ENCODE data around the gene SH3RF3.

Gene SH3RF3

DNA sequence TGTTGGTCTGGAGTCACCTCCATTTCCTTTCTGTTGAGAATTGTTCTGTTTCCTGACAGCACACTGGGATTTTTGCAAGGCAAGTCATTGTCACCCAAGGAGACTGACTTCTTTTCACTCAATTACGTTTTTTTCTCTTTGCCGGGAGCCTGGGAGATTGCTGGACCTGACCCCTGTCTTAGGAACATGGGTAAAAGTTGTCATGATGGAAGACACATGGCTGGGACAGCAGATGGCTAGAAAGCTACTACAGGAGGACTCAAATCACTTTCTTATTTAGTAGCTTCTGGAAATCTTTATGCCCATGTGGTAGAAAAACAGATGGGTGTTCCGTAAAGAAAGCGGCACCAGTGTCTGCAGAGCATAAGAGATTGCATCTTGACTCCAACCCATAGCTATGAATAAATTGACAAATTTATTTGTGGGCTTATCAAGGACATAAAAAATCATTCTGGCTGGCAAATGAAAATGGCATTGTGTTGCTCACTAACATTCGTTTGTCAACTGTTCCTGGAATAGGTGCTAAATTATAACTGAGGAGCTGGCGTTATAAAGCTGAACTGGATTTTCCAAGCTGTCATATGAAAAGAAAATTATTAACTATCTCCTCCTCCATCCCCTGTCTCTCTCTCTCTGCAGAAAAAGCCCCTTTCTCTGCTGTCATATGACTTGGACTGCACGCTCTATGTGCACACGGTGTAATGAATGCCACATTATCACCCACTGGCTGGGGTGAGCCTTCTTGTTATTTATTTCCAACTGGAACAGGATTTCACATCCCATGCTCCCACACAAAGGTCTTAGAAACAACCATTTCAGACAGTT is 159.8 kb downstream of the SH3RF3 start:
- DNase-seq (no peak), ATAC-seq (no peak)

DNA sequence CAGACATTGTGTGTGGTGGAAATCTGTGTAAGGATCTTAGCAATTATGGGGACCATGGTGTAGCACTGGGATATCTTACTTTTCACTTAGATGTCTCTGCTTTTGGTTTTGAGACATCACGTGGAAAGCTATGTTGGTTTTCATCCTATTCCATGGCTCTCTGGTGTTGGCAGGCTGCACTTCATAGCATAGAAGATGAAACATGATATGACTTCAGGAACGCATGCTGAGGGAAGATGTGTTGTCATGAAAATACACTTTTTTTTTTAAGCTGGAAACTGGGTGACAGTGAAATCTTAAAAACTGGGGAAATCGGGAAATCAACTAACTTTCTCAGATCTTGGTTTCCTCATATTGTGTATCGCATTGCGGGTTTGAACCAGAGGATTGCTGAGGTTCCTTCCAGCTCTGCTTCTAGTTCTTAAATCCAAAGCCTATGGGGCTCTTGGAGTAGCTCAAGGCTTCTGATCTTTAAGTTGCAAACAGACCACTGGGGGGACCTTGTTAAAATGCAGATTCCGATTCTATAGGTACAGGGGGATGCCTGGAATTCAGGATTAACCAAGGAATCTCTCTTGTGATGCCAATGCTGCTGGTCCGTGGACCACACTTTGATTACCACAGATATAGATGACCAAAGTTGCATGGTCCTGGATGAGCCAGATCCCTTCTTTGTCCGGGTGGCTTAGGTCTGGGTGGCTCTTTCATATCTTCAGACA is 160.7 kb downstream of the SH3RF3 start:
- no peak for ATAC-seq
- DNase-seq: no peak

DNA sequence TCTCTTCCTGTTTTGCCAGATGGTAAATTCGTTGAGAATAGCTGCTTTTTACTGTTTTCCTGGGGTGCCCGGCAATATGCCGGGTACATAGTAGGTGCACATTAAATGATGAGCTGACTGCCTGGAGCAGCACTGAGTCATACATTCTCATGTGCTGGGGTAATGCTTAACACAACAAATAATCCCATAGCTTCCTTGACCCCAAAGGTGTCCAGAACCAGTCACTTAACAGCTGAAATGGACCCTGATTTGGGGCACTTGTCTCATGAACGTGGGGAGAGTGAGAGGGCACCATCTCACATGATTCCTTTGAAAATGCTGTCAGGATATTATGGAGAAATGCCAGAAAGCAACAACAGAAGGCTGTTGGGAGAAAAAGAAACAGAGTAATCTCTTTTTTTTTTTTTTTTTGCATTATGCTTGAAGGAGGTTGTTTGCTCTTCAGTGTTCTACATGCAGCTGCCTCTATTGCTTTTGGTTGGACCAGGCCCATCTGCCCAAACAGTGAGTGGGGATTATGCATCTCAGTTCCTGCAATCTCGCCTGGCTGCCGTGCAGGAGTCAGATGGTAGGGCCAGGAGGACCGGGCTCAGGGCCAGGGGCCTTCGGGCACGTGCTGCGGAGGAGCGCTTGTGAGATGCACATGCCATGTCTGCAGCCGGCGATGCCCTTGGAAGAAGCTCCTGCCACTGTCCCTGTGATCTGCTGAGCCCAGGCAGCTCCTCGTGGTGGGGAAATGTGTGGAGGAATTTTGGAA is 162.1 kb downstream of the SH3RF3 start:
- ATAC-seq (no peak), DNase-seq (no peak)

DNA sequence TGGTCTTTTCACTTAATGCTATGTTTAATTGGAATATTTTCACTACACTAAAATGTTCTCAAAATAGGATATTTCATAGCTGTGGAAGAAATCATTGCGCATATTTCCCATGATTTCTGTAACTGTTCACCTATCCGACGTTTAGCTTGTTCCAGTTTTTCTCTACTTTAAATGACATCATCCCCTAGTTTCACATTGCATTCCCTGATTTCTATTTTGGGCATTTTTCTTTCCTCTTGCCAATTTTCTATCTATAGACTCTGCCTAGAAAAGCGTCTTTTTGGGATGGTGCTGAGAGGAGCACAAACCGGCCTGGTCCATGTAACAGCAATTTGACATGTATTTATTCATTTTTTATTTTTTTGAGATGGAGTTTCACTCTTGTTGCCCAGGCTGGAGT is 163.4 kb downstream of the SH3RF3 start:
- ATAC-seq (no peak), DNase-seq (no peak)

DNA sequence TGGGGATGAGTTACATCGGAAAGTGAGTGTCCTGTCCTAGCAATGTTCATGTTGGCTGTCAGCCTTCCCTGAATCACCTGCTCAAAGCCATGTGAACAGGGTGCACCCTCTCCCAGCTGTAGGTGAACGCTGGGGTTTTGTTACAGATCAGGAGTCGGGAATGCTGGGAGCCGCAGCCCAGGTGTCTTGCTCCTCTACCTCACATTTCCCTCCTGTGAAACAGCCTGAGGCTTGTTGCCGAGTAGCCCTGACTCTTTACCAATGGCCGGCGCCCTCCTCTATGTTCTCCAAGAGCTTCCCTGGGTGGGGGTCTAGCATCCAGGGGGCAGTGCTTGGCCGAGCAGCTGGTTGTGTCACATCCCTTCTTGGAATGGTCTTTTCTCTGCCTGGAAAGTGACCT is 164.7 kb downstream of the SH3RF3 start:
- ATAC-seq: no peak
- DNase-seq: no peak

DNA sequence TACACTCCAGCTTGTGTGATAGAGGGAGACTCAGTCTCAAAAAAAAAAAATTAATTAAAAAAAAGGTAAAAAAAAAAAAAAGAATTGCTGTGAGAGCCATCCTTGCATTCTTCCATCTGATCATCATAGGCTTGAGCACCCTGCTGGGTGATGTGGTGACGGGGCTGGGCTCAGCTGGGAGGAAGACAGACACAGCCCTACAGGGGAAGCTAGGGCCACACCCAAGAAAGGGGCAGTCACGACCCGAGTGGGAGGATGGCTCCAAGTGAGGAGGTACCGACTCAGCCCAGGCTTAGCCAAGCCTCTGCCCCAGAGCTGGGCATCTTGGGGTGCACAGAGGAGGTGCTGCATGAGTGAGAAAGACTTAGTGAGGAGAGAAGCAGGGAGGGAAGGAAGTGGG is 165.5 kb downstream of the SH3RF3 start:
- ATAC-seq: no peak
- DNase-seq: no peak

DNA sequence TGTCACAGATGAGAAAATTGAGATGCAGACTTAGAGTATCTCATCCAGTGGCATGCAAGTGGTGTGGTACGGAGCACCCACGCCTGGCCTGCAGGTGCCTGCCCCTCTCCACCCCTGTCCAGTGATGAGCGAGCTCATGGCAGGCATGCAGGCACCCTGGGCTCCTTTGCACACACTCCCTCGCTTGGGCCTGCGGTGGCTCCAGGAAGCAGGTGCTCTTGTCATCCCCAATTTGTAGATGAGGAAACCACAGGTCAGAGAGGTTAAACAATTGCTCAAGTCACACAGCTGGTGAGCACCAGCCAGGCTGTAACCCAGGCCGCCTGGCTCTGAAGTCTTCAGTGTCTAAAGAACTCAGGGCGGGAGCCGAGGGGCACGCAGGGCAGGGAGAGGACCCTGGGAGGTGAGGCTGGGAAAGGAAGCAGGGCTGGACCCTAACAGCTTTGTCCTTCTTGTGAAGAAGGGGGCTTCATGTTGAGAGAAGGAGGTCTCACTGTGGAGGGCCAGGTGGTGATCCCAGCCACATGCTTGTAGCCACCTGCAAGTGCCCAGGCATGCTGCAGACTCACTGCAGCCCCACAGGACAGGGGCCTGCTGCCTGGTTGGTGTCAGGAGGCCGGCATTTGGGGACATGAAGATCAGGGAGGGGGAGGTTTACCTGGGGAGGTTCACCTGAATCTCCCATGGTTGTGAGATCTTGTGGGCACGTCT is 166.2 kb downstream of the SH3RF3 start:
- no peak for ATAC-seq
- DNase-seq: no peak

DNA sequence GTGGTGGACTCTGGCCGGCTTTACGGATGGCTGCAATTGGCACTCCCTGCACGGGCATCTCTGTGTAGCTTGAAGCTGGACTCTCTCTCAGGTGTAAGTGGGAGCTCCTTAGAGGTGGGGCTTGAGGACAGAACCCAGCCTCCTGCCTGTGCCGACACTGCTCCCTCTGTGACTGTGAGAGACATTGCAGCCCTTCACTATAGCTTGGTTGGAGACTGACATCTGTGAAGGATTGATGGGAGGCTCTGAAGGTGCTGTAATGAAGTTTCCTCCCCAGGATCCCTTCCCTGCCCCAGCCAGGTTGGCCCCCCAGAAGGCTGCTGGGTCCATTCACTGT is 166.7 kb downstream of the SH3RF3 start:
- no peak for DNase-seq
- ATAC-seq: no peak

DNA sequence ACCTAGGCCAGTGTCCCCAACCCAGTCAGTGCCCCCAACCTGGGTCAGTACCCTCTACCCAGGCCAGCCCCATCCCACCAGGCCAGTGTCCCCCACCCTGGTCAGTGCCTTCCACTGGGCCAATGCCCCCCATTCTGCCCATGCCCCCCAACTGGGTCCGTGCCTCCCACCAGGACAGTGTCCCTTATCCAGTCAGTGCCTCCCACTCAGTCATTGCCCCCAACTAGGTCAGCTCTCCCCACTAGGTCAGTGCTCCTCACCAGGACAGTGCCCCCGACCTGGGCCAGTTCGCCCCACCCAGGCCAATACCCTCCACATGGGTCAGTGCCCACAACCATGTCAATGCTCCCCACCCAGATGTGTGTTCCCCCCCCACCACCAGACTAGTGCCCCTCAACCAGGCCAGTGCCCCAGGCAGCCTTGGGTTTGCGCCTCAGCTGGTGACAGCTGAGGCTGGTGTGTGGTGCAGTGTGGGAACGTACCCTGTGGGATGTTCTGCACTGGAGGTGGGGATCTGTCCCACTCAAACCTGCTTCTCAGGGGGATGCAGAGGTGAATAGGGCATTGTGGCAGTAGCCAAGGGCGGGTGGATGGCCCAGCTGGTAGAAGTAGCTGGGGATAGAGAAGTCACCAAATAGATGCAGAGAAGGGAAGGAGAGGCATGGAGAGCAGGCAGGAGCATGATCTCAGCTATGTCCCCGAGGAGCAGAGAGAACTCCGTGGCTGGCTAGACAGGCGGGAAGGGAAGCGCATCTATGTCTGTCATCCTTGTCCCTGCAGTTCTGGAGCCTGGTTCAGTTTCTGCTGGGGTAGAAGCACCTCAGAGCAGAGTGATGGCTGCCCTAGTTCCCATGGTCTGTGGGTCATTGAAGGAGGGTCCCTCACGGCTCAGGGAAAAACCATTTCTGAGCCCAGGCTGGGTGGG is 168.8 kb downstream of the SH3RF3 start:
- ATAC-seq (no peak), DNase-seq (no peak)

DNA sequence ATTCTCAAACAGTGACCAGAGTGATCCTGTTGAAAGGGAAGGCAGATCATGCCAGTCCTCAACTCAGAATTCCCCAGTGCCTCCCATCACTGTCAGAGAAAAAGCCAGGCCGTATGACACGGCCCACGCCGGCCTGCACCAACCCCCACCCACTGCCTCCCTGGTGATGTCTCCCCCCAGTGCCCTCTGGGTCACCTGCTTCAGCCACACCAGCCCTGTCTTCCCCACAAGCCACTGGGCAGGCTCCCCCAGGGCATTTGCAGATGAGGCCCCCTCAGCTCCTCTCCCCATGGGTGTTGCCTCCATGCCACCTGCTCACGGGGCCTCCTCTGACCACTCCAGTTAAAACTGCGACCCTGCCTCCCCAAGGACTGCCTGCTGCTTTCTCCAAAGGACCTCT is 169.8 kb downstream of the SH3RF3 start:
- DNase-seq (no peak), ATAC-seq (no peak)

DNA sequence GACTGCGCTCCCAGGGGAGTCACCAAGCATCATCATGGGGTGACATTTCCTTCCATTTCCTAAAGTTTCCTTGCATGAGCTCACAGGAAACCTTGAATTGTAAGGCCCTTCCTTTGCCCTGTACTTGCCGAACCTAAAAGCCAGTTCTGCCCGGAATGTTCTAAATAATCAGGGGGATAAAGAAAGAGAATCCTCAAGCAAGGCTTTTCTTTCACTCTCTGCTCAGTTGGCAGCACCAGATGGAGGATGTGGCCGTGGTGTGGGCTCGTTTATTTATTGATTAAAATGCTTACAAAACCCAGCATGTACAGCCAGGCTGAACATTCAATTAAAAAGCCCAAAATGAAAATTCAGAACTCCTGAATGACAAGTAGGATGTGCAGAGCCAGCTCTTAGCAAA is 170.5 kb downstream of the SH3RF3 start:
- ATAC-seq (no peak), DNase-seq (no peak)

DNA sequence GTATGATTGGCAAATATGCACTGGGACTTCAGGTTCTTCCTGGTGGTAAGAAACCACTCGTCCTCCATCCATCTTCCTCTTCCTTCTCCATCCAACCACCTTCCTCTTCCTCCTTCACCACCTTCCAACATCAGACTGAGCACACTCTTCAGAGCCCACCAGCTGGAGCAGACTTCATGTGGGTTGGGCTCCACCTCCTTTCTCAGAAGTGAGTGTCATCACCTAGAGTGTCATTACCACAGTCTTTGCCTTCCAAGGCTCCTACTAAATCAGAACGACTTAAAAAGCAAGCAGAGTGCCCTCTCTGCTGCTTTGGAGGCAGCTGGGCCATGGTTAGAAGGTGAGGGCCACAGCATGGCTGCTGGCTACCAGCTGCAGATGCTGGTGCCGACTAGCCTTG is 171.6 kb downstream of the SH3RF3 start:
- ATAC-seq (peak; percentile 38), DNase-seq (no peak)

DNA sequence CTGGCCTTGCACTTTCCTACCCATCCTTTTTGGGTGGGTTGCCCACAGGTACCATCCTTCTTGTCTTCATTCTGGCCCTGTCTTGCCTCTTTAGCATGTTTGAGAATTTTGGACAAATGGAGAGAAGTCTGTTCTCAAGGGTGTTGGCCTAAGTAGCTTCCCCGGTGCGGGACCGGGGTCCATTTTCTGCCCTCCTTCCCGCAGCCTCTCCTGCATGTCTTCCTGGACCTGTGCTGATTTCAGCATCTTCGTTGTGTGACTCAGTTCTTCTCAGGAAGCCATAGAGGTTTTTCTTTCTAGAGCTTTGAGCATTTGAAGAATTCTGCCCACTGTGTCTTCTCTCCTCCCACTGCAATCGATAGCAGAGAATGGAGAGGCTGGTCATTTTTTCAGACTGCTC is 172.7 kb downstream of the SH3RF3 start:
- ATAC-seq: no peak
- no peak for DNase-seq

DNA sequence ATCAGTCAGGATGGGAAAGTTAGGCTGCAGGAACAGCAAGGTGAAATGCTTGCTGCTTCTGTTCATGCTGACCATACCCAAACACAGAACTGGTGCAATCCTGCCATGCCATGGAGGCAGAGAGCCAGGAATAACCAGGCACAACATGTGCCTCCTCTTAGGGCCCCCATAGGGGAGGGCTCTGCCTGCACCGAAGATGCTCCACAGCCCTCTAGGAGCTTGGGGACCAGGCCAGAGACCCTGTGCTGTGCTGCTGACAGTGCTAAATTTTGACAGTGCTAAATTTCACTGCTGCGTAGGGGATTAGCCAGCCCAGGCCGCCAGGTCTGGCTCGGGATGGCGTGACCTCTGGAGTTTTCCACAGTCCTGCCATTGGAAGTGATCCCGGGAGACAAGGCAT is 173.3 kb downstream of the SH3RF3 start:
- DNase-seq (no peak), ATAC-seq (no peak)

DNA sequence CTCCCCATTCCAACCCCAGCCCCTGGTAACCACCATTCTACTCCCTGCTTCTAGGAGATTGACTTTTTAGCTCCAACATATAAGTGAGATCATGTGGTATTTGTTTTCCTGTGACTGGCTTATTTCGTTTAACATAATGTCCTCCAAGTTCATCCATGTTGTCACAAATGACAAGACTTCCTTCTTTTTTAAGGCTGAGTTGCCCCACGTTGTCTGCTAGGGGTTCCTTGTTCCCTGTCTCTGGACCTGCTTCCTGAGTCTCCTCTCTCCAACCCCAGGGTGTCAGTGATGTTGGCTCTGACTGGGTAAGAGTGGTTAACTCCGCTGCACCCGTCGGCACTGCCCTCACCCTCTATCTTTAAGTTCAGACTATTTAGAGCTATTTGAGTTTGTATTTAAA is 175.2 kb downstream of the SH3RF3 start:
- ATAC-seq: no peak
- DNase-seq: no peak

DNA sequence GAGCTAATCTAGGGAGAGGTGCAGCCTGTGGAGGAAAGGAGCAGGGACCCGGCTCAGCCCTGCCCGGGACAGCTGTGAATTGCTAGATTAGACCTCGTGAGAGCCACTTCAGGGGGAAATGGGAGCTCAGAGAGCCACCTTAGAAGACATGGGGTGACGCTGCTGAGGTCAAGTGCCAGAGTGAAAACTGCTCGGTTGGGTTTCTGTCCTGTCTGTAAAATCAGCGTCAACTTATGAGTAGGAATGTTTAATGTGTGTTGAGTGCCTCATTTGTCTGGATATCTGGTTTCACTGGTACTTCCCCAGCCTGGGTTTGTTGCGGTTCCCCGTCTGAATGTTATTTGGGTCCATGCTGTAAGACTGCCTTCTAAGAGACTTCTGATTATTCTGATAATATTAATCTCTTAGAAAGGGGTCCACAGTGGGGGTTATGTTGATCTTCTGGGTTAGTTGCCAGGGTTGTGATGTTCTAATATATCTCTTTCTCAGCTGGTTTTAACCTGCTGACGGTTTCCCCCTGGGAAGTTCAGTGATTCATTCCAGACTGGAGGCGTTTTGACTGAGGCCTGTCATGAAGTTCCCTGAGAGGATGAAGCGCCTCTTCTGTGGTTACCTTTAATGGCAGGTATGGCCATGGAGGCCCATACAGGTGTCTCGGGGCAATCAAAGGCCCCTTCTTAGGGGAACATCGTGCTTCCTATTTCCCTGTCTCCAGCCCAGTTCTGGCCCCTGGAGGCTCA is 175.9 kb downstream of the SH3RF3 start:
- DNase-seq (no peak), ATAC-seq (no peak)

DNA sequence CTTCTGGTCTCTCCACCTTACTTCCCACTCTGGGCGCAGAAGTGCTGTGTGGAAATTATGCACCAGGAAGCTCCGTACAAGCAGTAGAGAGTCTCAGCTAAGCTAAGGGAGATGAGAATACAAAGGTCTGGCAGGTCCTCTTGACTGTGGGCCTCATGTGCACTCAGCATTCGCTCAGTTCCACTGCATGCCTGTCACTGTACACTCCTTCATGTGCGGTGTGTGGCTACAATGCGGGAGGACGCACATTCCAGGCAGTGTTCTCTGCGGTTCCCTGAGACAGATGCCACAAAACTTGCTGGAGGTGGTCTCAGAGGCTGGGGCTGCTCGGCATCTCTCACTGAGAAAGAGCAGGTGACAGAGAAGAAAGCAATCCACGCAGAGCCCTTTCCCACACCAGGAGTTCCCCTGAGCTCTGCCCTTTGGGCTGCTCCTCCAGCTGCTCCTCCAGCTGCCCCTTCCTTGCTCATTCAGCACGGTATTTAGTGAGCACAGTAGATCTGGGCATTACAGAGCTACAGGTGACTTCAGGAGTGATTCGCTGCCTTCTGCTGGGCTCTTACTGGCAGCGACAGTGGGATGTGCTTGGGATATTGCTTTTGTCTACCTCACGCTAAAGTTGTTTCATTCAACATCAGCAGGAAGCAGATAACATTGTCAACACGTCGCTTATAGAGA is 176.6 kb downstream of the SH3RF3 start:
- ATAC-seq (no peak), DNase-seq (no peak)

DNA sequence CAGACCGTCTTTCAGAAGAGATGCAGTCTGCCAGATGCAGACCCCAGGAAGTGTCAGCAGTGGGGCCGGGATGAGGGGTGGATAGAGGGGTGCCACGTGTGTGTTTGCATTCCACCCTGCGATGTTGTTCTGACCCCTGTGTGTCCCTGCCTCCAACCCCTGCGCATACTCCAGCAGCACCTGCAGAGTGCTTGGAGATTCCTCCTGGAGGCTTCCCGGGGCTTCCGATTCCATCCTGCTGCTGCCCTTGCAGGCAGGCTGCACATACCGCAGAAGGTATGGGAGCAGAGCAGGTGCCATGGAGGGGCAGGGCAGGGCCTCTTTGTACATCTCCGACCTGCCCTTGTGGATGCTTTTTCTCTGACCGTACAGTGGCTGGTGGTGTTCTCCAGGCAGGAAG is 177.2 kb downstream of the SH3RF3 start:
- ATAC-seq: no peak
- DNase-seq: no peak

DNA sequence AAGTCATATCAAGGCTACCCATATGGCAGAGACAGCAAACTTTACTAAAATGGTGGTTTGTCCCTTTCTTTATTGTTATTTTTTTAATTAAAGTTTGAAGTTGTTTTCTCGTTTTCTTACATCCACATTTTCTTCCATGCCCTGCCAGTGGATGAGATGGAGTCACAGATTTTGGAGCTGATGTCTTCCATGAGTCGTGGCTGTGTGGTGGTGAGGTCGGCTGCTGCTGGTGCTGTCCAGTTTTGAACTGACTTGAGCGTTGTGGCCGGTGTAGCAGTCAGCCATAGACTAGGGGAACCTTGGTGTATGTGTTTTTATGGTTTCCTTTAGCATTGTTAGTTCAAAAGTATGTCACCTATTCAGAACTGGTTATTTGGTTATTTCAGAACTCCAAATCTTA is 182.8 kb downstream of the SH3RF3 start:
- DNase-seq: no peak
- ATAC-seq: no peak

DNA sequence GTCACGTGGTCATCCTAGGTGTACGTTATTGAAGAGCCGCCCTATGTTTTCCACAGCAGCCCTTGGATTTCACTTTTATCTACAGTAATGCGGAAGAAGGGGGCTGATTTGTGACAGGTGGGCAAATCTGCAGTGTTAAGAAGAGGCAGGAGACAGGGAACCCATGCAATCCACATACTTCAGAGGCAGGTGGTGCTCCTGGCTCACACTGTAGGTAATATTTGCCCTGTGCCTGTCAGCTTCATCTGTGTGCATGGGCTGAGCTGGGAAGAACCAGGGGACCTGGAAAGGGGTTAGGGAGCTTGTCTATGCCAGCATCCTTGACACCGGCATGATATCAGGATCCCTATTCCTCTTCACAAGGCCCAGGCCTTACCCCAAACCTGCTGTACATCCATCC is 183.9 kb downstream of the SH3RF3 start:
- DNase-seq: no peak
- no peak for ATAC-seq

All from stimulated activated naive CD8-positive, alpha-beta T cell treated with anti-CD3 and anti-CD28 coated beads, Interleukin-15, Interleukin-2, amounts not matched to agents 100 U/mL and 50 U/mL, for 24 hours (primary cell).